ENCODE measurements around the gene LTO1. TPM values are rescaled to one million over a fixed set of nuclear protein-coding genes. Genes with fewer than 3 reads are reported as not detected.
A peak's percentile ranks its signal among the peaks of the same experiment; 100 is the strongest.

The LTO1 gene
- 39.9 and 46.7 TPM in 2 replicates for total RNA-seq (2014; rRNA removed; shearing (Covaris generic))
- polyA plus RNA-seq (2015; cell fraction: cytosol; rRNA removed): 41.8 and 42.8 TPM in 2 replicates
- 143 and 149 TPM in 2 replicates for polyA plus RNA-seq (2015; cell fraction: nucleus; rRNA removed)

DNA sequence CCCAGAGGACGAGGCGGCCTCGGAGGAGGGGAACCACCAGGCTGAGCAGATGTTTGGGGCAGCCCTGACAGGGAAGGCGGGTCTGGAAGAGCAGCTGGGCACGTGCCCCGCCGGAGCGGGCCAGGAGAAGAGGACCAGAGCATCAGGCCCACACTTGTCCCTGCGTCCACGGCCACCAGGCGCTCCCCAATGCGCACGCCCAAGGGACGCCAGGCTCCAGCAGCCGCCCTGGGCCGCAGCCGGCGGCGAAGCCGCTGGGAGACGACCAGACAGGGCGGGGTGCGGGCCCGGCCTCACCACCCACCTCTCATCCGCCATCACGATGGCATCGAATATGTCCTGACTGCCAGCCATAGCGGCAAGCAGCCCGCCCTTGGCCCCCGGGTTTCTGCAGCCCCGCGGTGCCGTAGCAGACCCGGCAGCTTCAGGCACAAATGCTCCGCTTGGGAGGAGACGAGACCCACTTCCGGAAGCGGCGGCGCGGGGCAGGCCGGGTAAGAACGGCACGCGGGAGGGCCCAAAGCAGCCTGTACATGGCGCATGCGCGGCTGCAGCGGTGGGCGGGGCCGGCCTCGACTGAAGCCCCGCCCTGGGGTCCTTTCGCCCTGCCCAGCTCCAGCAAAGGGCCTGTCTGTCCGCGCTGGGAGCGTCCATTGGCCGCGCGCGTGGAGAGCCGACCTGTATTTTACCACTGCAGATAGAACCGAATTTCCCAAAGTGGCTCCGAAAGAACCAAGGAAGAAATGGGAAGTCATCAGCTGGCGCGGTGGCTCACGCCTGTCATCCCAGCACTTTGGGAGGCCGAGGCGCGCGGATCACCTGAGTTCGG lies at the start of gene LTO1:
LTO1 (minus strand) TSS at position 468 of the 829 bp plus-strand sequence; CDS start at position 354, 114 bp downstream.
- in situ Hi-C loops (cut with HindIII; ENCODE audit: low pct_unique_long_range_greater_than_20kb, low sequenced_read_pairs): loop anchor here (25.0 kb wide), 1 partner anchor 438 kb away; no protein-coding TSS in a partner anchor
- peak; percentile 100 for DNase-seq (ENCODE audit: low read depth, low spot score)

DNA sequence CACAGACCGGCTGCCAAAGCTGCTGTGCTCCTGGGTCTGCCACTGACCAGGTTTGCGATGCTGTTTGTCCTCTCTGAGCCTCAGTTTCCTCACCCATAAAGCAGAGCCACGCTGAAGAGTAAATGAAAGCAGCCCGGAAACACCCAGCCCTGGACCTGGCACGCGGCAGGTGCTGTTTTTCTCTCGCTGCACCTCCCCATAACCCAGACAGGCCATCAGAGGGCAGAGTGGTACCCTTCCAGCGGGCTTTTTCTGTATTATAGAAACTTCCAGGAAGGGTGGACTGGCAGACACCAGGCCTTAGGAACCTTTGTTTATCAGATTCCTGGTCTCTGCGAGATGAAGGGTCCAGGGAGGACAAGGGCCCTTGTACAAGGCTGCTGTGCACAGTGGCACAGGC lies 46.6 kb upstream of the LTO1 start:
- peak; percentile 72 for DNase-seq (ENCODE audit: low read depth, low spot score)
- in situ Hi-C loops (cut with HindIII; ENCODE audit: low pct_unique_long_range_greater_than_20kb, low sequenced_read_pairs): no loop called here

DNA sequence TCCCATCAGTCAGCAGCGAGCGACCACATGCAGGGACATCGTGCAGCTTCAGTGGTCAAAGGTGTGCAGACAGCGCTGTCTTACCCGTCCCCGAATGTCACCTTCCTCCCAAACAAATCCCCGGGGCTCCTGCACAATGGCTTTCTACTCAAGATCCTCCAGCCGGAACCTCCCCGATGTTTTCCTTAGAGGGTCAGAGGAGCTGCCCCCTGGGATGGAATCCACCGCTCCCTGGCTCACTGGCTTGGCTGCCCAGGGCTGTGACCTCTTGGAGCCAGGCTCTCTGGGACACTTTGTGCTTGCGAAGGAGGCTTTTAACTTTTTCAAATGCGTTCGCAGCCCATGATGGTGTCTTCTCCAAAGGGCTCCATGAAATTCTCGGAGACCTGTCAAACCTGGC lies 46.0 kb upstream of the LTO1 start:
- in situ Hi-C loops (cut with HindIII; ENCODE audit: low pct_unique_long_range_greater_than_20kb, low sequenced_read_pairs): no loop called here
- DNase-seq (ENCODE audit: low read depth, low spot score): no peak

GRCh38 chr11:69718912-69719311 lies 43.8 kb upstream of the LTO1 start:
- in situ Hi-C loops (cut with HindIII; ENCODE audit: low pct_unique_long_range_greater_than_20kb, low sequenced_read_pairs): no loop called here
- no peak for DNase-seq (ENCODE audit: low read depth, low spot score)

- peak; percentile 74 for DNase-seq (ENCODE audit: low read depth, low spot score)
- in situ Hi-C loops (cut with HindIII; ENCODE audit: low pct_unique_long_range_greater_than_20kb, low sequenced_read_pairs): no loop called here
Measured at GRCh38 chr11:69718147-69718546, 43.0 kb upstream of the LTO1 start.

DNA sequence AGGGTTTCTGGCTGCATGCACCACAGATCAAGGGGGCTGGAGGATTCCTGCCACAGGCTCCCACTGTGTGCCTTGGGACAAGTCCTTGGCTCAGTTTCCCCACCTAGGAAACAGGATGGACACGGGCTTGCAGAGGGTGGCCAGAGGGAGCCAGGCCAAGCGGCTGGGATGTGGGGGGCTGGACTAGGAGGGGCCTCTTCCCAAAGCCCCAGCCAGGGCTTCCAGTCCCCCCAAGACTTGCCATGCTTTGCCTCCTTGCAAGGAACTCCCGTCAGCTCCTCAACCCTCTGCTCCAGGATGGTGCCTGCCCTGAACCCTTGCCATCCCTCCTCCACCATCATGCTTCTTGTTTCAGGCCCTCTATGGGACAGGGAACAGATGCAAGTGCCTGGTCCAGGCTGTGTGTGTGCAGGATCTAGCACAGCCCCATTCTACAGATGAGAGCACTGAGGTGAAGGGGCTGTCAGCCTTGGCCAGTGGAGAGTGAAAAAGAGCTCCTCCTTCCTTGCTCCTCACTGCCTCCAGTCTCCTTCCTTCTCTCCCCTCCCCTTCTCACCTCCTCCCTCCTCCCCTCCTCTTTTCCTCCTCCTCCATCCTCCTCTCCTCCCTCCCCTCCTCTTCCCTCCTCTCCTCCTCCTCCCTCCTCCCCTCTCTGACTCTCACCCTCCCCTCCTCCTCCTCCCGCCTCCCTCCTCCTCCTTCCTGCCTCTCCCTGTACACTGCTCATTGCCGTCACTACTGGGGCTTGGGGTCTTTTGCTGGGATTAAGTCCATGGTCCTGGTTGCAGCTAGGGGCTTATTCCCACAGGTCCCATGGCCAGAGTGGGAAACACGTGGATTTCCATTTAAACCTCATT lies 42.0 kb upstream of the LTO1 start:
- DNase-seq (ENCODE audit: low read depth, low spot score): no peak
- in situ Hi-C loops (cut with HindIII; ENCODE audit: low pct_unique_long_range_greater_than_20kb, low sequenced_read_pairs): no loop called here

DNA sequence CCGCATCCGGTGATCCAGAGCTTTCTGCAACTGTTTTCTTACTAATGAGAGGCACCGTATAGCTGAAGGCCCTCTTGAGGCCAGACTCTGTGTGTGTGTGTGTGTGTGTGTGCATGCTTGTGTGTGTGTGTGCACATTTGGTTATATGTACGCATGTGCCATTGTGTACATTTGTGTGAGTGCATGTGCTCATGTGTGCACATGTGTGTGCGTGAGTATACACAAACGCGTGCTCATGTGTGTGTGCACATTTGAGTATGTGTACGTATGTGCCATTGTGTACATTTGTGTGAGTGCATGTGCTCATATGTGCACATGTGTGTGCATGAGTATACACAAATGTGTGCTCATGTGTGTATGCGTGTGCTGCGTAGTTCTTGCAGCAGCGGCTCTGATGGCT lies 40.9 kb upstream of the LTO1 start:
- in situ Hi-C loops (cut with HindIII; ENCODE audit: low pct_unique_long_range_greater_than_20kb, low sequenced_read_pairs): no loop called here
- DNase-seq (ENCODE audit: low read depth, low spot score): peak; percentile 41

- no peak for DNase-seq (ENCODE audit: low read depth, low spot score)
- in situ Hi-C loops (cut with HindIII; ENCODE audit: low pct_unique_long_range_greater_than_20kb, low sequenced_read_pairs): no loop called here
Measured at GRCh38 chr11:69715446-69715845, 40.3 kb upstream of the LTO1 start.

DNA sequence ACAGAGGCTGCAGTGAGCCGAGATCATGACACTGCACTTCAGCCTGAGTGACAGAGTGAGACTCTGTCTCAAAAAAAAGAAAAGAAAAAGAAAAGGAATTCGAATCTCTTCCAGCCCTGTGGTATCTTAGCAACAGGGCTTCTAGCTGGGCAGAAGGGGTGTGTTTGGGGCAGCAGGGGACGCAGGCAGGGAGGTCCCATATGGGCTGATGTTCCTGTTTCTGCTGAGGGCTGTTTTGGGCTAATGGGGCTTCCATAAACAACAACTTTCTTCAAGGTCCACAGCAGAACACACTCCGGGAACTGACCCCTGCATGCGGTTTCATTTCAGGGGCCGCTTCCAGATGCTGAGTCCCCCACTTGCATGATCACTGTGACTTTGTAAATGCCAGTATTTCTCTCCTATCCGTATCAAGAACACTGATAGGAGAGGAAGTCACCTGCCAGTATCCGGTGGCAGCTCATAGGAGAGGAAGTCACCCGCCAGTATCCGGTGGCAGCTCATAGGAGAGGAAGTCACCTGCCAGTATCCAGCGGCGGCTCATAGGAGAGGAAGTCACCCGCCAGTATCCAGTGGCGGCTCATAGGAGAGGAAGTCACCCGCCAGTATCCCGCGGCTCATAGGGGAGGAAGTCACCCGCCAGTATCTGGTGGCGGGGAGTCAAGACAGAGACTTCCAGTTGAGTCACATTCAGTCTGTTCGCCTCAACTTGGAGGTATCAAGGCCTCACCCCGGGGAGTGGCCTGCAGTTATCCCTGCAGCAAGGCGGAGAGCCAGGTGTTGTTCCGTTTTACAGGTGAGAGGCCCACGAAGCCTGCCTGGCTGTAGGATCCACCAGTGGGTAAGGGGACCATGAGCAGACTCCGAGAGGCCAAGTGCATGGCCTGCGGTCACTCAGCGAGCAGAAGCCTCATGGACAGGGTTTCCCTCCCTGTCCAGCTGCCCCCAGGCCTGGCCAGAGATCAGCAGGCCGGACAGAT lies 37.0 kb upstream of the LTO1 start:
- in situ Hi-C loops (cut with HindIII; ENCODE audit: low pct_unique_long_range_greater_than_20kb, low sequenced_read_pairs): no loop called here
- no peak for DNase-seq (ENCODE audit: low read depth, low spot score)

DNA sequence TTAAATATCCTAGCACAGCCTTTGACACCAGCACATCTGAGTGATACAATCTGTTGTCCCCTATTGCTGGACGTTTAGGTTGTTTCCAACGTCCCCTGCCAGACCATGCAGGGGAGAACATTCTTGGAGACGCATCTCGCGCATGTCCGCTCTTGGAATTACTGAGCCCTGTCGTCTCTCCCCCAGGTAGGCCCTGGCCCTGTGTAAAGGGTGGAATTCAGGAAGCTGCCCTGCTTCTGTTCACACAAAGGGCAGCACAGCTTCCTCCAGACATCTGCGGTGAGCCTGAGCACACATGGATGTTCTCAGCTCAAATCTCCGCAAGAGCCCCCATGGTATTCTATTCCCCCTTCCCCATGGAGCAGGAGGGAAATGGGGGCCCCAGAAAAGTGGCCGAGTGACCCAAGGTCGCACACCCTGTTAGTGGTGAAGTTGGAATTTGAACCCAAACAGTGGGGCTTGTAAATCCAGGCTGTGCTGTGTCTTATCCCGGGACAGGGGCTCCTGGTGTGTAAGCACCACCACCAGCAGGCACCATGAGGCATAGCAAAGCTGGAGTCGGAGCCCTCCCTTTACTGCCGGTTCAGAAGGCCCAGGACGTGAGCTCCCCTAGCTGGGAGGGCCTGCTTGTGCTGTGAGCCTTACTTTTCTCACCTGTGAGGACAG lies 33.7 kb upstream of the LTO1 start:
- in situ Hi-C loops (cut with HindIII; ENCODE audit: low pct_unique_long_range_greater_than_20kb, low sequenced_read_pairs): no loop called here
- DNase-seq (ENCODE audit: low read depth, low spot score): no peak

- in situ Hi-C loops (cut with HindIII; ENCODE audit: low pct_unique_long_range_greater_than_20kb, low sequenced_read_pairs): no loop called here
- no peak for DNase-seq (ENCODE audit: low read depth, low spot score)
Measured at GRCh38 chr11:69707176-69707575, 32.0 kb upstream of the LTO1 start.

GRCh38 chr11:69705901-69706787 lies 31.0 kb upstream of the LTO1 start:
- in situ Hi-C loops (cut with HindIII; ENCODE audit: low pct_unique_long_range_greater_than_20kb, low sequenced_read_pairs): no loop called here
- no peak for DNase-seq (ENCODE audit: low read depth, low spot score)

GRCh38 chr11:69705351-69705811 lies 30.2 kb upstream of the LTO1 start:
- DNase-seq (ENCODE audit: low read depth, low spot score): no peak
- in situ Hi-C loops (cut with HindIII; ENCODE audit: low pct_unique_long_range_greater_than_20kb, low sequenced_read_pairs): no loop called here

GRCh38 chr11:69704508-69705253 lies 29.5 kb upstream of the LTO1 start:
- in situ Hi-C loops (cut with HindIII; ENCODE audit: low pct_unique_long_range_greater_than_20kb, low sequenced_read_pairs): no loop called here
- DNase-seq (ENCODE audit: low read depth, low spot score): peak; percentile 72

GRCh38 chr11:69703768-69704507 lies 28.8 kb upstream of the LTO1 start, which contains the start of gene FGF19:
Gene FGF19, minus strand, starts transcription at chr11:69704022. Its CDS starts 146 bp downstream, at chr11:69703876.
- DNase-seq (ENCODE audit: low read depth, low spot score): no peak
- in situ Hi-C loops (cut with HindIII; ENCODE audit: low pct_unique_long_range_greater_than_20kb, low sequenced_read_pairs): no loop called here

Data from SK-MEL-5 (cell line).